IPS-NIHi7 (cell line): Measurements from ENCODE around the gene MARVELD2.
A peak's percentile ranks its signal among the peaks of the same experiment; 100 is the strongest.
"Not testable (repeated sequence)": the region's sequence is repeated elsewhere in the genome, so short reads cannot be mapped to it uniquely, and the experiment has no call there.

Experiments used
- DNase-seq: peaks from one replicate; pipeline ENCODE4 v3.0.0; 2012; ENCODE audit warnings: mixed read lengths; ENCODE audit errors: extremely low spot score

MARVELD2 gene

GRCh38 chr5:69449511-69449910 is 34.6 kb downstream of the MARVELD2 start:
- no peak for DNase-seq

GRCh38 chr5:69450116-69450515 is 35.2 kb downstream of the MARVELD2 start:
- no peak for DNase-seq

- not testable (repeated sequence) for DNase-seq
These were observed 35.6 kb downstream of the MARVELD2 start for GRCh38 chr5:69450527-69450926.

GRCh38 chr5:69451941-69452647 is 37.2 kb downstream of the MARVELD2 start:
- DNase-seq = no peak

GRCh38 chr5:69453487-69453886 is 38.6 kb downstream of the MARVELD2 start:
- DNase-seq = not testable (repeated sequence)

GRCh38 chr5:69454460-69455249 is 39.7 kb downstream of the MARVELD2 start:
- DNase-seq = no peak

DNA sequence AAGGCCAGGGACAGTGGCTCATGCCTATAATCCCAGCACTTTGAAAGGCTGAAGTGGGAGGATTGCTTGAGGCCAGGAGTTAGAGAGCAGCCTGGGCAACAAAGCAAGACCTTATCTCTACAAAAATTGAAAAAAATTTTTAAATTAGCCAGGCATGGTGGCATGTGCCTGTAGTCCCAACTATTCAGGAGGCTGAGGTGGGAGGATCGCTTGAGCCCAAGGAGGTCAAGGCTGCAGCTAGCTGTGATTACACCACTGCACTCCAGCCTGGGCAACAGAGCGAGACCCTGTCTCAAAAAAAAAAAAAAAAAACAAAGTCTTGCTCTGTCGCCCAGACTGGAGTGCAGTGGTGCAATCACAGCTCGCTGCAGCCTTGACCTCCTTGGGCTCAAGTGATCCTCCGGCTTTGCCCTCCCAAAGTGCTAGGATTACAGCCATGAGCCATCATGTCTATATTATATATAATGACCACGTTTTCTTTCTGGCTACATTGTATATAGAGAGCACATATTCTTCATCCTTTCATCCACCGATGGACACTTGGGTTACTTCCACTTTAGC is 40.6 kb downstream of the MARVELD2 start:
- not testable (repeated sequence) for DNase-seq

GRCh38 chr5:69462170-69462569 is 47.3 kb downstream of the MARVELD2 start:
- no peak for DNase-seq

DNA sequence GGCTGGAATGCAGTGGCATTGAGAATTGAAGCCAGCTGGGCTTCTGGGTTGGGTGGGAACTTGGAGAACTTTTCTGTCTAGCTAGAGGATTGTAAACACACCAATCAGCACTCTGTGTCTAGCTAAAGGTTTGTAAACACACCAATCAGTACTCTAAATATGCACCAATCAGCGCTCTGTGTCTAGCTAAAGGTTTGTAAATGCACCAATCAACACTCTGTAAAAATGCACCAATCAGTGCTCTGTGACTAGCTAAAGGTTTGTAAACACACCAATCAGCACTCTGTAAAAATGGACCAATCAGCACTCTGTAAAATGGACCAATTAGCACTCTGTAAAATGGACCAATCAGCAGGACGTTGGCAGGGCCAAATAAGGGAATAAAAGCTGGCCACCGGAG is 51.5 kb downstream of the MARVELD2 start:
- not testable (repeated sequence) for DNase-seq

- DNase-seq = no peak
These were observed 52.7 kb downstream of the MARVELD2 start for GRCh38 chr5:69467442-69468225.

DNA sequence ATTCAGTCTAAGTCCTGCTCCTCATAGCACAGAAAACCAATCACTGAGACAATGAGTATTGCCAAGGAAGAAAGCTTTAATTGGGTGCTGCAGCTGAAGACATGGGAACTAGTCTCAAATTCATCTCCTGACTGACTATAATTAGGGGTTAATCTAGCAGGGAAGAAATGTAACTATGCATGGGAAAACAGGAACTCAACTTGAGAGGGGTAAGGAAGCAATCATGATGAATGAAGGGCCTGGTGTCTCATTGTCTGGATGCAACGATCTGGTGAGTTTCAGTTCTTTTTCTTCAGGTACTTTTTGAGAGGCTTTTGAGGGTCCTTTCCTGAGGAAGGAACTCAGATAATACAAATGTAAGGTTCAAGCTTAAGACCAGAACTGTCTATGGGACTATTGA is 53.7 kb downstream of the MARVELD2 start:
- no peak for DNase-seq

DNA sequence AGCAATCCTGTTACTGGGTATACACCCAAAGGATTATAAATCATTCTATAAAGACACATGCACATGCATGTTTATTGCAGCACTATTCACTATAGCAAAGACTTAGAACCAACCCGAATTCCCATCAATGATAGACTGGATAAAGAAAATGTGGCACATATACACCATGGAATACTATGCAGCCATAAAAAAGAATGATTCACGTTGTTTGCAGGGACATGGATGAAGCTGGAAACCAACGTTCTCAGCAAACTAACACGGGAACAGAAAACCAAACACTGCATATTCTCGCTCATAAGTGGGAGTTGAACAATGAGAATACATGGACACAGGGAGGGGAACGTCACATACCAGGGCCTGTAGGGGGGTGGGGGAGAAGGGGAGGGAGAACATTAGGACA is 56.6 kb downstream of the MARVELD2 start:
- DNase-seq = not testable (repeated sequence)

GRCh38 chr5:69472535-69473143 is 57.7 kb downstream of the MARVELD2 start:
- not testable (repeated sequence) for DNase-seq

DNA sequence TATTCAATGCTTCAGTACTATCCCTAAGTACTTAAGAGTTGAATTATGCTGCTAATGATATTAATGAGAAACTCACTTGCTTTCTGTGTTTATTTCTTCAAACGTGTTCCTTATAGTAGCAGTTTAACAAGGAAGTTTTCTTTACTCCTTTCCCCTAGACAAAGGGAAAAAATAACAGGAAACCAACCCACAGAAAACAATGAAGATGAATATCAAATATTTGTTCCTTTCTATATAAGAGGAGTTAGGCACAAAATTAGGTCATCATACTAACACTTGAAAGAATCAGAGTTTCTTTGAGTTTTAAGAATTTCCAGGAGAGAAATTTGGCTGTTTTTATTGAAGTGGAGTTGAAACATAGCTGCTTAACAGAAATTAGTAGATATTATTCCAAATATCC is 62.3 kb downstream of the MARVELD2 start:
- no peak for DNase-seq

DNA sequence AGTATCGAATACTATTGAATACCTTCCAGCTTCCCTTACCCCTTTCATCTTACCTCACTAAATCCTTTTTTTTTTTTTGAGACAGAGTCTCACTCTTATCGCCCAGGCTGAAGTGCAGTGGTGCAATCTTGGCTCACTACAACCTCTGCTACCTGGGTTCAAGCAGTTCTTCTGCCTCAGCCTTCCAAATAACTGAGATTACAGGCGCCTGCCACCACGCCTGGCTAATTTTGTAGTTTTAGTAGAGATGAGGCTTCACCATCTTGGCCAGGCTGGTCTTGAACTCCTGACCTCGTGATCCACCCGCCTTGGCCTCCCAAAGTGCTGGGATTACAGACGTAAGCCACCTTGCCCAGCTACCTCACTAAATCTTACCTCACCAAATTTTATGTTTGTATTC is 63.4 kb downstream of the MARVELD2 start:
- not testable (repeated sequence) for DNase-seq

DNA sequence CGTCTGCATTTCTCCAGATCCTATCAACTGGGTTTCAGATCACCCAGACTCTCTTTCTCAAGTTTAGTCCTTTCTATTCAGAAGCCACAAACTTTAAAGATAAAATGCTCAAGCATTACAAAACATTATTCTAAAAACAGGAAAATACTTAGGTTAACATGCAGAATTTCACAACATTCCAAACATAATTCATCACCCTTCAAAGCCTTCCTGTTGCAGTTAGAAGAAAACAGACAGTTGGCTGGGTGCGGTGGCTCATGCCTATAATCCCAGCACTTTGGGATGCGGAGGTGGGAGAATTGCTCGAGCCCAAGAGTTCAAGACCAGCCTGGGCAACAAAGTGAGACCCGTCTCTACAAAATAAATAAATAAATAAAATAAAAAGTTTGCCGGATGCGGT is 70.0 kb downstream of the MARVELD2 start:
- DNase-seq = no peak

- no peak for DNase-seq
These were observed 70.6 kb downstream of the MARVELD2 start for GRCh38 chr5:69485471-69485870.

GRCh38 chr5:69489246-69489645 is 74.3 kb downstream of the MARVELD2 start:
- DNase-seq = no peak

GRCh38 chr5:69491027-69491426 is 76.1 kb downstream of the MARVELD2 start:
- DNase-seq = no peak

- no peak for DNase-seq
These were observed 77.0 kb downstream of the MARVELD2 start for GRCh38 chr5:69491838-69492390.

DNA sequence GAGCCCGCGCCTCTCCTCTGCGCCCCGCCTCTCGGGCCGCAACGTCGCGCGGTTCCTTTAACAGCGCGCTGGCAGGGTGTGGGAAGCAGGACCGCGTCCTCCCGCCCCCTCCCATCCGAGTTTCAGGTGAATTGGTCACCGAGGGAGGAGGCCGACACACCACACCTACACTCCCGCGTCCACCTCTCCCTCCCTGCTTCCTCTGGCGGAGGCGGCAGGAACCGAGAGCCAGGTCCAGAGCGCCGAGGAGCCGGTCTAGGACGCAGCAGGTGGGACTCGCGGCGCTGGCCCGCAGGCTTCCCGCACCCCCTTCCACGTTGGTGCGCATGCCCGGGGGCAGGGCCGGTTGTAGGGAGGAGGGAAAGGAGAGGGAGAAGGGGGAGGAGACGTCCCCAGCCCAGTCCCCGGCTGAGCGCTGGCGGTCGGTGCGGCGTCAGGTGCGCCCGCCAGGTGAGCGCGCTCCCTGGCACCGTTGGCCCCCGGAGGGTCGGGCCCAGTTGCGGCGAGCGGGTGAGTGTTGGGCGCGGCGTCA is 77.5 kb downstream of the MARVELD2 start, which contains the start of gene OCLN:
Gene OCLN (plus strand): TSS at position 400 of the 532 bp plus-strand sequence. CDS start 11,455 bp downstream, outside the sequence.
- peak; percentile 93 for DNase-seq
